ENCODE measurements around the gene FHIT.

- TF ChIP-seq, protein P1, sequence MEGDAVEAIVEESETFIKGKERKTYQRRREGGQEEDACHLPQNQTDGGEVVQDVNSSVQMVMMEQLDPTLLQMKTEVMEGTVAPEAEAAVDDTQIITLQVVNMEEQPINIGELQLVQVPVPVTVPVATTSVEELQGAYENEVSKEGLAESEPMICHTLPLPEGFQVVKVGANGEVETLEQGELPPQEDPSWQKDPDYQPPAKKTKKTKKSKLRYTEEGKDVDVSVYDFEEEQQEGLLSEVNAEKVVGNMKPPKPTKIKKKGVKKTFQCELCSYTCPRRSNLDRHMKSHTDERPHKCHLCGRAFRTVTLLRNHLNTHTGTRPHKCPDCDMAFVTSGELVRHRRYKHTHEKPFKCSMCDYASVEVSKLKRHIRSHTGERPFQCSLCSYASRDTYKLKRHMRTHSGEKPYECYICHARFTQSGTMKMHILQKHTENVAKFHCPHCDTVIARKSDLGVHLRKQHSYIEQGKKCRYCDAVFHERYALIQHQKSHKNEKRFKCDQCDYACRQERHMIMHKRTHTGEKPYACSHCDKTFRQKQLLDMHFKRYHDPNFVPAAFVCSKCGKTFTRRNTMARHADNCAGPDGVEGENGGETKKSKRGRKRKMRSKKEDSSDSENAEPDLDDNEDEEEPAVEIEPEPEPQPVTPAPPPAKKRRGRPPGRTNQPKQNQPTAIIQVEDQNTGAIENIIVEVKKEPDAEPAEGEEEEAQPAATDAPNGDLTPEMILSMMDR (IDR thresholded peaks at IDR 0.05): no peak
- TF ChIP-seq POLR2AphosphoS5 (IDR thresholded peaks at IDR 0.05; ENCODE audit: low read depth, low read length): no peak
- no peak for TF ChIP-seq YY1 (IDR thresholded peaks at IDR 0.05; ENCODE audit: low read depth)
- TF ChIP-seq MAX (IDR thresholded peaks at IDR 0.05; ENCODE audit: low read depth): no peak
- TF ChIP-seq FOXJ3 (CRISPR knock-in tag; IDR thresholded peaks at IDR 0.05): no peak
These were observed 1045.0 kb downstream of the FHIT start for GRCh38 chr3:60206206-60206605.
